ENCODE results near the gene STK11.

Gene STK11

GRCh38 chr19:1225440-1226226, 20.1 kb downstream of the STK11 start:
- no peak for DNase-seq (ENCODE audit: low read depth in 2 of 2)

- no peak for DNase-seq (ENCODE audit: low read depth in 2 of 2)
Measured at GRCh38 chr19:1226227-1226518, 20.6 kb downstream of the STK11 start.

- DNase-seq (ENCODE audit: low read depth in 2 of 2) = no peak
Measured at GRCh38 chr19:1226522-1227303, 21.1 kb downstream of the STK11 start.

GRCh38 chr19:1227304-1228054, 21.9 kb downstream of the STK11 start:
- no peak for DNase-seq (ENCODE audit: low read depth in 2 of 2)

- no peak for DNase-seq (ENCODE audit: low read depth in 2 of 2)
Measured at GRCh38 chr19:1228161-1228957, 22.8 kb downstream of the STK11 start.

GRCh38 chr19:1229056-1229923, 23.7 kb downstream of the STK11 start:
- DNase-seq (ENCODE audit: low read depth in 2 of 2) = no peak

GRCh38 chr19:1229924-1230782, 24.6 kb downstream of the STK11 start:
- no peak for DNase-seq (ENCODE audit: low read depth in 2 of 2)

- no peak for DNase-seq (ENCODE audit: low read depth in 2 of 2)
Measured at GRCh38 chr19:1230783-1231489, 25.4 kb downstream of the STK11 start.

- DNase-seq (ENCODE audit: low read depth in 2 of 2) = no peak
Measured at GRCh38 chr19:1231729-1232637, 26.4 kb downstream of the STK11 start.

- no peak for DNase-seq (ENCODE audit: low read depth in 2 of 2)
Measured at GRCh38 chr19:1232652-1233072, 27.1 kb downstream of the STK11 start.

GRCh38 chr19:1233115-1233667, 27.6 kb downstream of the STK11 start:
- no peak for DNase-seq (ENCODE audit: low read depth in 2 of 2)

- no peak for DNase-seq (ENCODE audit: low read depth in 2 of 2)
Measured at GRCh38 chr19:1234051-1234954, 28.7 kb downstream of the STK11 start.

GRCh38 chr19:1234955-1235380, 29.4 kb downstream of the STK11 start:
- no peak for DNase-seq (ENCODE audit: low read depth in 2 of 2)

GRCh38 chr19:1235625-1236538, 30.3 kb downstream of the STK11 start:
- DNase-seq (ENCODE audit: low read depth in 2 of 2) = no peak

GRCh38 chr19:1236576-1236975, 31.0 kb downstream of the STK11 start:
- DNase-seq (ENCODE audit: low read depth in 2 of 2) = no peak

Measured in stimulated activated CD8-positive, alpha-beta memory T cell treated with anti-CD3 and anti-CD28 coated beads, Interleukin-7, amount 100 ng/mL, for 4 hours (primary cell).